Liver (tissue), 9 donors: ENCODE results near the gene ZFYVE19. TPM values are rescaled to one million over a fixed set of nuclear protein-coding genes. Genes with fewer than 3 reads are reported as not detected.

Experiments
- DNase-seq: peaks from one replicate; pipeline ENCODE4 v3.0.0-alpha.2; 2017; ENCODE audit warnings: low spot score
- H3K27ac ChIP-seq, 2 donors: one replicate each; pipeline ENCODE4 v1.7.0; 2013; ENCODE audit warnings: inconsistent platforms in 2 of 2, low read length in 2 of 2, control low read depth in 1 of 2, low read depth in 1 of 2, mild to moderate bottlenecking in 1 of 2
- H3K27me3 ChIP-seq, 4 donors: one replicate each; pipeline versions ENCODE4 v1.6.1 to v1.7.0; 2013; ENCODE audit warnings: low read length in 3 of 4, inconsistent platforms in 1 of 4, mild to moderate bottlenecking in 1 of 4, moderate library complexity in 1 of 4; ENCODE audit not compliant: control insufficient read depth in 4 of 4, insufficient read depth in 4 of 4
- H3K36me3 ChIP-seq, 4 donors: one replicate each; pipeline versions ENCODE4 v1.6.1 to v1.7.0; 2013; ENCODE audit warnings: low read length in 3 of 4, mild to moderate bottlenecking in 3 of 4, low read depth in 1 of 4, moderate library complexity in 1 of 4; ENCODE audit not compliant: control insufficient read depth in 4 of 4, insufficient read depth in 3 of 4
- H3K4me1 ChIP-seq, 4 donors: one replicate each; pipeline versions ENCODE4 v1.6.1 to v1.7.0; 2013; ENCODE audit warnings: low read length in 3 of 4, mild to moderate bottlenecking in 3 of 4, moderate library complexity in 1 of 4; ENCODE audit not compliant: control insufficient read depth in 4 of 4, insufficient read depth in 4 of 4
- H3K4me3 ChIP-seq, 3 donors: one replicate each; pipeline versions ENCODE4 v1.6.1 to v1.7.0; 2013; ENCODE audit warnings: low read length in 3 of 3, control low read depth in 1 of 3, low read depth in 1 of 3, mild to moderate bottlenecking in 1 of 3
- H3K9ac ChIP-seq, 2 donors: one replicate each; pipeline ENCODE4 v1.7.0; 2013; ENCODE audit warnings: low read length in 2 of 2, mild to moderate bottlenecking in 2 of 2, moderate library complexity in 2 of 2, control low read depth in 1 of 2, low read depth in 1 of 2
- H3K9me3 ChIP-seq, 4 donors: one replicate each; pipeline versions ENCODE4 v1.6.1 to v1.7.0; 2013; ENCODE audit warnings: low read length in 3 of 4; ENCODE audit not compliant: control insufficient read depth in 4 of 4
- EGR1 ChIP-seq, 2 donors: IDR thresholded peaks; 2 replicates each; pipeline ENCODE4 v1.6.1; 2016 to 2018; ENCODE audit warnings: antibody characterized with exemption in 2 of 2, low read depth in 2 of 2
- FOXA1 ChIP-seq: IDR thresholded peaks from 2 replicates; pipeline ENCODE4 v1.6.1; 2016; ENCODE audit warnings: antibody characterized with exemption
- FOXA2 ChIP-seq: IDR thresholded peaks from 2 replicates; pipeline ENCODE4 v1.6.1; 2016; ENCODE audit warnings: antibody characterized with exemption
- GABPA ChIP-seq, 2 donors: IDR thresholded peaks in 1 of 2; conservative IDR thresholded peaks in 1 of 2; 2 replicates each; pipeline ENCODE4 v1.6.1; 2016; ENCODE audit warnings: antibody characterized with exemption in 2 of 2, mild to moderate bottlenecking in 1 of 2, moderate library complexity in 1 of 2
- HNF4A ChIP-seq, 2 donors: conservative IDR thresholded peaks; 2 replicates each; pipeline ENCODE4 v1.6.1; 2016; ENCODE audit warnings: antibody characterized with exemption in 2 of 2, mild to moderate bottlenecking in 2 of 2
- HNF4G ChIP-seq: IDR thresholded peaks from 2 replicates; pipeline ENCODE4 v1.6.1; 2016; ENCODE audit warnings: antibody characterized with exemption
- JUND ChIP-seq, 2 donors: IDR thresholded peaks; 2 replicates each; pipeline ENCODE4 v1.6.1; 2016; ENCODE audit warnings: antibody characterized with exemption in 2 of 2
- NR2F2 ChIP-seq: IDR thresholded peaks from 2 replicates; pipeline ENCODE4 v1.6.1; 2016; ENCODE audit warnings: antibody characterized with exemption
- RAD21 ChIP-seq, 2 donors: IDR thresholded peaks; 2 replicates each; pipeline ENCODE4 v1.6.1; 2016; ENCODE audit warnings: antibody characterized with exemption in 2 of 2, mild to moderate bottlenecking in 2 of 2
- RXRA ChIP-seq, 2 donors: IDR thresholded peaks; 2 replicates each; pipeline ENCODE4 v1.6.1; 2017 to 2018; ENCODE audit warnings: antibody characterized with exemption in 2 of 2, mild to moderate bottlenecking in 1 of 2
- SP1 ChIP-seq: IDR thresholded peaks from 2 replicates; pipeline ENCODE4 v1.6.1; 2018; ENCODE audit warnings: antibody characterized with exemption, mild to moderate bottlenecking
- TAF1 ChIP-seq: conservative IDR thresholded peaks from 2 replicates; pipeline ENCODE4 v1.6.1; 2016; ENCODE audit warnings: antibody characterized with exemption, mild to moderate bottlenecking
- YY1 ChIP-seq: IDR thresholded peaks from 2 replicates; pipeline ENCODE4 v1.6.1; 2016; ENCODE audit warnings: antibody characterized with exemption, mild to moderate bottlenecking
- WGBS: extraction: QIAGEN DNeasy Blood & Tissue Kit; methylation state at CpG from one replicate; pipeline ENCODE4 v1.1.7; 2013; 5-methylcytosine and 5-hydroxymethylcytosine counted together
- polyA plus RNA-seq, 2 donors: library from polyadenylated mRNA; stranded (reverse) in 1 of 2; unstranded in 1 of 2; fragments of 200-250 nt in 1 of 2; fragments of >200 nt in 1 of 2; fragmentation: Nextera tagmentation in 1 of 2; extraction: Ambion mirVana in 1 of 2; gene quantifications; one replicate each; pipeline versions ENCODE4 v1.2.1 to v1.2.3, GENCODE V29; 2013 to 2015
- total RNA-seq, 2 donors: library from RNA; depleted of rRNA; stranded (reverse); fragments of >200 nt; gene quantifications; one replicate each; pipeline ENCODE4 v1.2.3, GENCODE V29; 2014
- TF ChIP-seq, protein P1 (sequence below): IDR thresholded peaks from 2 replicates; pipeline ENCODE4 v1.6.1; 2016; ENCODE audit warnings: antibody characterized with exemption, mild to moderate bottlenecking
- TF ChIP-seq, protein P2 (sequence below): IDR thresholded peaks from 2 replicates; pipeline ENCODE4 v1.6.1; 2016; ENCODE audit warnings: antibody characterized with exemption
- TF ChIP-seq, protein P3 (sequence below): fragments of 150-350 bp; IDR thresholded peaks from 2 replicates; pipeline ENCODE4 v1.5.1; 2017; ENCODE audit warnings: improper control_type of control experiment, low read depth, low read length; ENCODE audit not compliant: missing input control
- TF ChIP-seq, protein P4 (sequence below): IDR thresholded peaks from 2 replicates; pipeline ENCODE4 v1.6.1; 2016; ENCODE audit warnings: antibody characterized with exemption
- TF ChIP-seq, protein P5 (sequence below): IDR thresholded peaks from 2 replicates; pipeline ENCODE4 v1.6.1; 2016; ENCODE audit warnings: antibody characterized with exemption
- donor health status: healthy.
- donor health status: healthy.
- donor health status: healthy.
- donor health status: healthy.
- donor health status: healthy.

ZFYVE19 gene
- total and polyA plus RNA-seq, 4 donors = 10.4 to 41.2 (median 19.7) TPM

DNA sequence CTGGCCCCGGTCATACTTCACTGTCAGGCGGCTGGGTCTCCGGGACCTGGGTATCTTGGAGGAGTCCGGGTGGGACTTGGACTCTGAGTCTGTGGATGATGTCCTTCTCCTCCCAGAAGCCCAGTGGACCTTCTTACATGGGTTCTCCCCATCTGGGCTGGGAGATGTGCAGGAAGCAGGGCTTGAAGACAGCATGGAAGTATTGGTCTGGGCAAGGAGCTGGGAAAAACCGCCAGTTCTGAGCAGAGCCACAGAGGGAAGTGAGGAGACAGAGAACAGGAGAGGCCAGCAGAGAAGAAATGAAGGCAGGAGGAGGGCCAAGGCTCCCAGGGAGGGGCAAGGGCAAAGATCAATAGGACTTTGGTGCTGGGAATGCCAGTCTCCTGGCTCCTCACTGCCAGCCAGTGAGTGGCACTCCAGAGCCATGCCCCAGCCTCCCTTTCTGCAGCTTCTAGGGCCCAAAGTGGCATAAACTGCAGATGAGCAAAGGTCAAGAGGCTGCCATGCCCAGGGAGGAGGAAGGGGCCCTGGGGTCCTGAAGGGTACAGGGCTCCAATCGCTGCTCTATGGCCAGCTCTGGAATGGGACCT lies 21.7 kb downstream of the ZFYVE19 start, which contains the start of gene PPP1R14D:
PPP1R14D (minus strand) TSS at position 262 of the 590 bp plus-strand sequence; CDS start at position 195, 67 bp downstream.
- TF ChIP-seq FOXA1 = no peak
- no peak for TF ChIP-seq JUND (IDR thresholded peaks at IDR 0.05)
- TF ChIP-seq FOXA2 = no peak
- no peak for TF ChIP-seq NR2F2
- TF ChIP-seq GABPA (IDR thresholded peaks at IDR 0.05 in 1 of 2, conservative IDR thresholded peaks at IDR 0.05 in 1 of 2) = no peak
- no peak for TF ChIP-seq TAF1
- no peak for TF ChIP-seq SP1
- no peak for TF ChIP-seq RAD21 (IDR thresholded peaks at IDR 0.05)
- TF ChIP-seq HNF4G = no peak
- TF ChIP-seq RXRA (IDR thresholded peaks at IDR 0.05) = no peak
- TF ChIP-seq, protein P1, sequence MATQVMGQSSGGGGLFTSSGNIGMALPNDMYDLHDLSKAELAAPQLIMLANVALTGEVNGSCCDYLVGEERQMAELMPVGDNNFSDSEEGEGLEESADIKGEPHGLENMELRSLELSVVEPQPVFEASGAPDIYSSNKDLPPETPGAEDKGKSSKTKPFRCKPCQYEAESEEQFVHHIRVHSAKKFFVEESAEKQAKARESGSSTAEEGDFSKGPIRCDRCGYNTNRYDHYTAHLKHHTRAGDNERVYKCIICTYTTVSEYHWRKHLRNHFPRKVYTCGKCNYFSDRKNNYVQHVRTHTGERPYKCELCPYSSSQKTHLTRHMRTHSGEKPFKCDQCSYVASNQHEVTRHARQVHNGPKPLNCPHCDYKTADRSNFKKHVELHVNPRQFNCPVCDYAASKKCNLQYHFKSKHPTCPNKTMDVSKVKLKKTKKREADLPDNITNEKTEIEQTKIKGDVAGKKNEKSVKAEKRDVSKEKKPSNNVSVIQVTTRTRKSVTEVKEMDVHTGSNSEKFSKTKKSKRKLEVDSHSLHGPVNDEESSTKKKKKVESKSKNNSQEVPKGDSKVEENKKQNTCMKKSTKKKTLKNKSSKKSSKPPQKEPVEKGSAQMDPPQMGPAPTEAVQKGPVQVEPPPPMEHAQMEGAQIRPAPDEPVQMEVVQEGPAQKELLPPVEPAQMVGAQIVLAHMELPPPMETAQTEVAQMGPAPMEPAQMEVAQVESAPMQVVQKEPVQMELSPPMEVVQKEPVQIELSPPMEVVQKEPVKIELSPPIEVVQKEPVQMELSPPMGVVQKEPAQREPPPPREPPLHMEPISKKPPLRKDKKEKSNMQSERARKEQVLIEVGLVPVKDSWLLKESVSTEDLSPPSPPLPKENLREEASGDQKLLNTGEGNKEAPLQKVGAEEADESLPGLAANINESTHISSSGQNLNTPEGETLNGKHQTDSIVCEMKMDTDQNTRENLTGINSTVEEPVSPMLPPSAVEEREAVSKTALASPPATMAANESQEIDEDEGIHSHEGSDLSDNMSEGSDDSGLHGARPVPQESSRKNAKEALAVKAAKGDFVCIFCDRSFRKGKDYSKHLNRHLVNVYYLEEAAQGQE = no peak
- TF ChIP-seq, protein P2, sequence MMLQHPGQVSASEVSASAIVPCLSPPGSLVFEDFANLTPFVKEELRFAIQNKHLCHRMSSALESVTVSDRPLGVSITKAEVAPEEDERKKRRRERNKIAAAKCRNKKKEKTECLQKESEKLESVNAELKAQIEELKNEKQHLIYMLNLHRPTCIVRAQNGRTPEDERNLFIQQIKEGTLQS = no peak
- no peak for TF ChIP-seq YY1
- TF ChIP-seq HNF4A (conservative IDR thresholded peaks at IDR 0.05) = no peak
- TF ChIP-seq, protein P3, sequence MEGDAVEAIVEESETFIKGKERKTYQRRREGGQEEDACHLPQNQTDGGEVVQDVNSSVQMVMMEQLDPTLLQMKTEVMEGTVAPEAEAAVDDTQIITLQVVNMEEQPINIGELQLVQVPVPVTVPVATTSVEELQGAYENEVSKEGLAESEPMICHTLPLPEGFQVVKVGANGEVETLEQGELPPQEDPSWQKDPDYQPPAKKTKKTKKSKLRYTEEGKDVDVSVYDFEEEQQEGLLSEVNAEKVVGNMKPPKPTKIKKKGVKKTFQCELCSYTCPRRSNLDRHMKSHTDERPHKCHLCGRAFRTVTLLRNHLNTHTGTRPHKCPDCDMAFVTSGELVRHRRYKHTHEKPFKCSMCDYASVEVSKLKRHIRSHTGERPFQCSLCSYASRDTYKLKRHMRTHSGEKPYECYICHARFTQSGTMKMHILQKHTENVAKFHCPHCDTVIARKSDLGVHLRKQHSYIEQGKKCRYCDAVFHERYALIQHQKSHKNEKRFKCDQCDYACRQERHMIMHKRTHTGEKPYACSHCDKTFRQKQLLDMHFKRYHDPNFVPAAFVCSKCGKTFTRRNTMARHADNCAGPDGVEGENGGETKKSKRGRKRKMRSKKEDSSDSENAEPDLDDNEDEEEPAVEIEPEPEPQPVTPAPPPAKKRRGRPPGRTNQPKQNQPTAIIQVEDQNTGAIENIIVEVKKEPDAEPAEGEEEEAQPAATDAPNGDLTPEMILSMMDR = no peak
- TF ChIP-seq, protein P4, sequence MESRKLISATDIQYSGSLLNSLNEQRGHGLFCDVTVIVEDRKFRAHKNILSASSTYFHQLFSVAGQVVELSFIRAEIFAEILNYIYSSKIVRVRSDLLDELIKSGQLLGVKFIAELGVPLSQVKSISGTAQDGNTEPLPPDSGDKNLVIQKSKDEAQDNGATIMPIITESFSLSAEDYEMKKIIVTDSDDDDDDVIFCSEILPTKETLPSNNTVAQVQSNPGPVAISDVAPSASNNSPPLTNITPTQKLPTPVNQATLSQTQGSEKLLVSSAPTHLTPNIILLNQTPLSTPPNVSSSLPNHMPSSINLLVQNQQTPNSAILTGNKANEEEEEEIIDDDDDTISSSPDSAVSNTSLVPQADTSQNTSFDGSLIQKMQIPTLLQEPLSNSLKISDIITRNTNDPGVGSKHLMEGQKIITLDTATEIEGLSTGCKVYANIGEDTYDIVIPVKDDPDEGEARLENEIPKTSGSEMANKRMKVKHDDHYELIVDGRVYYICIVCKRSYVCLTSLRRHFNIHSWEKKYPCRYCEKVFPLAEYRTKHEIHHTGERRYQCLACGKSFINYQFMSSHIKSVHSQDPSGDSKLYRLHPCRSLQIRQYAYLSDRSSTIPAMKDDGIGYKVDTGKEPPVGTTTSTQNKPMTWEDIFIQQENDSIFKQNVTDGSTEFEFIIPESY = no peak
- no peak for TF ChIP-seq EGR1 (IDR thresholded peaks at IDR 0.05; ENCODE audit: low read depth in 2 of 2)
- TF ChIP-seq, protein P5, sequence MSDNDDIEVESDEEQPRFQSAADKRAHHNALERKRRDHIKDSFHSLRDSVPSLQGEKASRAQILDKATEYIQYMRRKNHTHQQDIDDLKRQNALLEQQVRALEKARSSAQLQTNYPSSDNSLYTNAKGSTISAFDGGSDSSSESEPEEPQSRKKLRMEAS = no peak
- Histone ChIP-seq H3K4me3 (no peak within 1 kb of the TSS), H3K27ac (no peak within 1 kb of the TSS), H3K27me3 (no peaks in the 10 kb centered on the region), H3K4me1 (no peaks in the 10 kb centered on the region), H3K36me3 (no peaks in the 10 kb centered on the region), H3K9me3 (no peaks in the 10 kb centered on the region), H3K9ac (no peak within 1 kb of the TSS)
- WGBS = 88% methylated on average over 6 of the region's 6 CpGs
- no peak for DNase-seq
